Epithelial cell of proximal tubule (primary cell): Measurements from ENCODE around the gene ANKRD62. TPM values are rescaled to one million over a fixed set of nuclear protein-coding genes. Genes with fewer than 3 reads are reported as not detected.

Source experiments
- DNase-seq: peaks from one replicate; pipeline ENCODE4 v3.0.0-alpha.2; 2011; ENCODE audit warnings: low read depth
- H3K4me3 ChIP-seq: 2 replicates; pipeline ENCODE4 v1.5.1; 2011; ENCODE audit warnings: low read depth, mild to moderate bottlenecking, low read length
- total RNA-seq: library from RNA; depleted of rRNA; stranded (reverse); fragments of >200 nt; gene quantifications from 2 replicates; pipeline ENCODE4 v1.2.3, GENCODE V29; 2015
- TF ChIP-seq, protein P1 (sequence below): conservative IDR thresholded peaks from 2 replicates; pipeline ENCODE4 v1.5.1; 2012; ENCODE audit warnings: low read depth, mild to moderate bottlenecking, low read length

Gene ANKRD62
- total RNA-seq, 1 donor from 2014 or later, result not detected

DNA sequence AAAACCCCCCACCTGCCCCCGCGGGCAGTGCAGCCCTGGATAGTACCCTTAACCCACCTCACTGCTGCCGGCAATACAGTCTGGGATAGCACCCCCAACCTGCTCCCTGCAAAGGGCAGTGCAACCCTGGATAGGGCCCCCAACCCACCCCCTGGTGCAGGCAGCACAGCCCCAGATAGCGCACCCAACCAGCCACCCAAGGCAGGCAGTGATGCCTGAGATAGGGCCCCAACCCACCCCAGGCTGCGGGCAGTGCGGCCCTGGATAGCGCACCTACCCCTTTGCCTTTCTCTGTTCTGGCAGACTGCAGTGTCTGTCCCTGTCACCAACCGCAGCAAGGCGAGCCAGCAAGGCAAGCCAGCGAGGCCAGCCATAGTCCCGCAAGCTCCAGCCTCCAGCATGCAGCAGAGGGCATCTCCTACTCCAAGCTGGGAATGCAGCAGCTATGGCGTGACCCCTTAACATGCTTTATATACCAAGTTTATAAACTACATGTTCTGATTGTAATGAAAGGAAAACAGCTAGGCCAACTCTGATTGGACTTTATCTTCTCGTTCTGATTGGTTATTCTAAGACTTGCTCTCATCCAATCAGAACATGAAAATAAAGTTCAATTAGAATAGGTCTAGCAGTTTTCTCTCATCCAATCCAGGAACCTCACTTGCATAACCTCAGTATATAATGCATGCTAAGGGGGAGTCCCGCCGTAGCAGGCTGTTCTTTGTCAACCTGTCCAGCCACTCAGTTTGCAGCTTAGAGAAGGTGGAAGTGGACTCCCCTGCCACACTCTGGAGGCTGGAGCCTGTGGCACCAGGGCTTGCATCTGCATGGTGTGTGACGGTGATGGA is 34.1 kb upstream of the ANKRD62 start:
- DNase-seq, result no peak
- TF ChIP-seq, protein P1, sequence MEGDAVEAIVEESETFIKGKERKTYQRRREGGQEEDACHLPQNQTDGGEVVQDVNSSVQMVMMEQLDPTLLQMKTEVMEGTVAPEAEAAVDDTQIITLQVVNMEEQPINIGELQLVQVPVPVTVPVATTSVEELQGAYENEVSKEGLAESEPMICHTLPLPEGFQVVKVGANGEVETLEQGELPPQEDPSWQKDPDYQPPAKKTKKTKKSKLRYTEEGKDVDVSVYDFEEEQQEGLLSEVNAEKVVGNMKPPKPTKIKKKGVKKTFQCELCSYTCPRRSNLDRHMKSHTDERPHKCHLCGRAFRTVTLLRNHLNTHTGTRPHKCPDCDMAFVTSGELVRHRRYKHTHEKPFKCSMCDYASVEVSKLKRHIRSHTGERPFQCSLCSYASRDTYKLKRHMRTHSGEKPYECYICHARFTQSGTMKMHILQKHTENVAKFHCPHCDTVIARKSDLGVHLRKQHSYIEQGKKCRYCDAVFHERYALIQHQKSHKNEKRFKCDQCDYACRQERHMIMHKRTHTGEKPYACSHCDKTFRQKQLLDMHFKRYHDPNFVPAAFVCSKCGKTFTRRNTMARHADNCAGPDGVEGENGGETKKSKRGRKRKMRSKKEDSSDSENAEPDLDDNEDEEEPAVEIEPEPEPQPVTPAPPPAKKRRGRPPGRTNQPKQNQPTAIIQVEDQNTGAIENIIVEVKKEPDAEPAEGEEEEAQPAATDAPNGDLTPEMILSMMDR, result no peak
- H3K4me3 ChIP-seq, result no peak overlapping the region

DNA sequence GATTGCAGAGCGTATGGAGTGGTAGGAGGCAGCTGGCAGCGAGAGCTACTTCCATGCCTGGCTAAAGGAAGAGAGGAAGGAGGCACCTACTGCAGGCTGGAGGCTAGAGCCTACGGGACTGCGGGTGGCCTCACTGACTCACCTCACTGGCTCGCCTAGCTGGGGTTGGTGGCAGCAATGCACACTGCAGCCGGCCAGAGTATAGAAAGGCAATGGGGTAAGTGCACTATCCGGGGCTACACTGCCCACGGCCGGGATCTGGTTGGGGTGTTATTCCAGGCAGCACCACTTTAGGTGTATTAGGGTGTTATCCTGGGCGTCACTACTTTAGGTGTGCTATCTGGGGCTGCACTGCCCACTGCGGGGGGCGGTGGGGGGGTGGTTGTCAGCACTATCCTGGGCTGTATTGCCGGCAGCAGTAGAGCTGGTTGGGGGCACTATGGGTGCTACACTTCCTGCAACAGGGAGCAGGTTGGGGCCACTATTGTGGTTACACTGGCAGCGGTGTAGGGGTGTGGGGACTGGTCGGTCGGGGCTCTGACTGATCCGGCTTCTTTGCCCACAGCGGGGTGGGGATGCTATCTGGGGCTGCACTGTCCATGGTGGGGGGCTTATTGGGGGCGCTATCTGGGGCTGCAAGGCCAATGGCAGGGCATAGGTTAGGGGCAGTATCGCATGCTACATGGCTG is 33.3 kb upstream of the ANKRD62 start:
- no peak overlapping the region for H3K4me3 ChIP-seq
- no peak for DNase-seq
- TF ChIP-seq, protein P1, result no peak

GRCh38 chr18:12061685-12062084 is 32.0 kb upstream of the ANKRD62 start:
- DNase-seq, result no peak
- TF ChIP-seq, protein P1, result no peak
- no peak overlapping the region for H3K4me3 ChIP-seq

DNA sequence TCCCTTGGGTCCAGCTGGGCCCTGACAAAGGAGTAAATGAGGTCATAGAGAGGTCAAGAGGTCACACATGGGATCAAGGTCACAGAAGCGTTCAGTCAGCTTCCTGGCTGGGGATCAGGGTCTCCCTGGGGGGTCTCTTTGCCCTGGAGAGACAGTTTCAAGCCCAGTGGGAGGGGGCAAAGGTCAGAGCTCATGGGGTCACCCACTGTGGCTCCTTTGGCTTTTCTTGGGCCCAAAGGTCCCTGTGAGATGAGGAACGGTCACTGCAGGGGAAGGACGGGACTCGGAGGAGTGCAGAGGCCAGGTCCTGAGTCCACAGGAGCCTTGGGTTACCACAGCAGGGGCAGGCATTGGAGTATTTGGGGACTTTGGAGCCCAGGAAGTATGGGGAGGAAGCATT is 30.7 kb upstream of the ANKRD62 start:
- no peak for DNase-seq
- no peak overlapping the region for H3K4me3 ChIP-seq
- TF ChIP-seq, protein P1, result no peak

GRCh38 chr18:12064086-12064763 is 29.4 kb upstream of the ANKRD62 start:
- DNase-seq, result no peak
- no peak overlapping the region for H3K4me3 ChIP-seq
- TF ChIP-seq, protein P1, result no peak

GRCh38 chr18:12065397-12065796 is 28.2 kb upstream of the ANKRD62 start:
- TF ChIP-seq, protein P1, result no peak
- no peak for DNase-seq
- no peak overlapping the region for H3K4me3 ChIP-seq
